GM21825 (cell line): ENCODE data around the gene TMEM130.
"Not testable (repeated sequence)": the region's sequence is repeated elsewhere in the genome, so short reads cannot be mapped to it uniquely, and the experiment has no call there.

Source experiments
- ATAC-seq: cut with Tn5 transposase; IDR thresholded peaks from one replicate; pipeline ENCODE4 v1.9.1; 2021; ENCODE audit warnings: mild to moderate bottlenecking, moderate library complexity; ENCODE audit not compliant: unreplicated experiment

Gene TMEM130

DNA sequence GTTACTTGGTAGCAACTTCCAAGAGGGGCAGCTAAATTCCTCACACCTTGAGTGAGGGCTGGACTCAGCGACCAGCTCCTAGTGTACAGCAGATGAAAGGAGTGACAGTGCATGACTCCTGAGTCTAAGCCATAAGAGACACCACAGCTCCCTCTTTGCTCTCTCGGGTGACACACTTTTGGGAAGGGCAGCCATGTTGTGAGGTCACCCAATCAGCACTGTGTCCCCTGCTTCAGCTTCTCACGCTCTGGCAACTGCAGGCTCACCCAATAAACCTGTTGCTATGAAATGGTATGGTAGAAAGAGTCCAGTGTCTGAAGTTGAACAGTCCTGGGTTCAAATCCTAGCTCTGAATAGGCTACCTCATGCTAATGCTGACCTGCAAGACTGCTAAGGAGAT, 20.9 kb downstream of the TMEM130 start:
- ATAC-seq = no peak

DNA sequence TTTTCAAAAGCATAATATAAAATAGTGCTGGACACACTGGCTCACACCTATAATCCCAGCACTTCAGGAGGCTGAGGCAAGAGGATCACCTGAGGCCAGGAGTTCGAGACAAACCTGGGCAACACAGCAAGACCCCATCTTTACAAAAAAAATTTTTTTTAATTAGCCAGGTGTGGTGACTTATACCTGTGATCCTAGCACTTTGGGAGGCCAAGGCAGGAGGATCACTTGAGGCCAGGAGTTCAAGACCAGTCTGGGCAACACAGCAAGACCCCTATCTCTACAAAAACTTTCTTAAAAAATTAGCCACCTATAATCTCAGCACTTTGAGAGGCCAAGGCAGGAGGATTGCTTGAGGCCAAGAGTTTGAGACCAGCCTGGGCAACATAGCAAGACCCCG, 27.3 kb downstream of the TMEM130 start:
- not testable (repeated sequence) for ATAC-seq

DNA sequence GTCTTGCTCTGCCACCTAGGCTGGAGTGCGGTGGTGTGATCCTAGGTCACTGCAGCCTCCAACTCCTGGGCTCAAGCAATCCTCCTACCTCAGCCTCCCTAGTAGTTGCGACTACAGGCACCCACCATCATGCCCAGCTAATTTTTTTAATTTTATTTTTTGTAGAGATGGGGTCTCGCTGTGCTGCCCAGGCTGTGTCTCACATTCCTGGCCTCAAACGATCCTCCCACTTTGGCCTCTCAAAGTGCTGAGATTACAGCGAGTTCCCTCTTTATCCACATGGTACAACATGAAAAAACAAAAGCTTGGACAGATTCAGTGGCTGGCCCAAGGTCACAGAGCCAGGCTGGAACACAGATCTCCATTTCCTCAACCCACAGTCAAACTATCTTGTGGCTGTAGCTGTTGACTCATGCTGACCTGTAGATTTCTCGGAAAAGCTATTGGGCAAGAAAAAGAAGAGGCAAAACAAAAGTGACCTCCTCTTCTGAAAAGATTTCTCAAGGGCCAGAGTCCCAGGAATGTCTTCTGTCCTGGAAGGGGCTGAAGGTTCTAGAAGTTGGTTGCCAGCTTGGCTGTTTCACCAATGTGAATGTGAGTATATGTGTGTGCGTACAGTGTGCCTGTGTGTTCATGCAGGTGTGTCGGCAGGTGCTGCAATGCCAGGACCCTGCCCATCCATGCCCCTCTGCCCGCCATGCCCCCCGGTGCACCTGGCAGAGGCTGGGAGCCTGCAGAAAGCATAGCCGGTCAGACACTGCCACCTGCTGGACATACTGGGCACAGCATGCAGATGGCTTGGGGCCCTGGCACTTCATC, 28.4 kb downstream of the TMEM130 start:
- ATAC-seq = peak; percentile 49

DNA sequence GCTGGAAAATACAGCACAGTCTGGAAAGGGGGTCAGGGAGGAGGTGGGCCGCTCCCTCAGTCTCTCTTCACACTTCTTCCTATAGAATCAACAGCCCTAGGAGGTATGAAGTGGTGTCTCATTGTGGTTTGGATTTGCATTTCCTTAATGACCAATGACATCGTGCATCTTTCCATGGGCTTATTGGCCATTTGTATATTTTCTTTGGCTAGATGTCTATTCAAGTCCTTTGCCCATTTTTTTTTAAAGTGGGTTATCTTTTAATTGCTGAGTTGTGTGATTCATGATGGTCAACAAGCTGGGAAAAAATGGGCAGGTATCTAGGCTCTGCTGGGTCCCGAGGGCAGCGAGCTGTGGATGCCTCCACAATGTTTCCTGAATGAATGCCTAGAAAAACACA, 29.1 kb downstream of the TMEM130 start:
- ATAC-seq = no peak

DNA sequence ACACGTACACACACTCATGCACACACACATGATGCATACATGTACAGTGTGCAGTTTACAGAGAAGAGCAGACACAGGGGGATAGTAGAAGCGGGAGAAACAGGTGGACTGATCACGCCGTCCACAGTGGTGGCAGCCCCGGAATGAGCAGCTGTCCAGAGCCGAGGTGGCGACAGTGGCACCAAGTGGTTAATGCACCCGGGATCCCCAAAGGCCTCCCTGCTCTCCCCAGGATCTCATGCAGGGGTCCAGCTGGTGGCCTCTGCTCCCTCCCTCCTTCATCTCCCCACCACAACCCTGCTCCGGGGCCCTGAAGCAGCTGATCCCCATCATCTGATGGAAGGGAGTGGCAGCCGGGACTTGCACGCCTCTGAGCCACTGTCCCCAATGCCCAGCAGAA, 29.7 kb downstream of the TMEM130 start:
- ATAC-seq = no peak

DNA sequence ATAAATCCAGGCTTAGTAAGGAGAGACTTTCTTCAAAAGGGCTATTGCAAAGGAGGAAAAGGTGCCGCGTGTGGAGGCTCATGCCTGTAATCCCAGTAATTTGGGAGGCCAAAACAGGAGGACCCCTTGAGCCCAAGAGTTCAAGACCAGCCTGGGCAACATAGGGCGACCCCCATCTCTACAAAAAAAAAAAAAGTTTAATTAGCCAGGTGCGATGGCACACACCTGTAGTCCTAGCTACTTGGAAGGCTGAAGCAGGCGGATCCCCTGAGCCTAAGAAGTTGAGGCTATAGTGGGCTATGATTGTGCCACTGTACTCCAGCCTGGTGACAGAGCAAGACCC, 32.2 kb downstream of the TMEM130 start:
- no peak for ATAC-seq

DNA sequence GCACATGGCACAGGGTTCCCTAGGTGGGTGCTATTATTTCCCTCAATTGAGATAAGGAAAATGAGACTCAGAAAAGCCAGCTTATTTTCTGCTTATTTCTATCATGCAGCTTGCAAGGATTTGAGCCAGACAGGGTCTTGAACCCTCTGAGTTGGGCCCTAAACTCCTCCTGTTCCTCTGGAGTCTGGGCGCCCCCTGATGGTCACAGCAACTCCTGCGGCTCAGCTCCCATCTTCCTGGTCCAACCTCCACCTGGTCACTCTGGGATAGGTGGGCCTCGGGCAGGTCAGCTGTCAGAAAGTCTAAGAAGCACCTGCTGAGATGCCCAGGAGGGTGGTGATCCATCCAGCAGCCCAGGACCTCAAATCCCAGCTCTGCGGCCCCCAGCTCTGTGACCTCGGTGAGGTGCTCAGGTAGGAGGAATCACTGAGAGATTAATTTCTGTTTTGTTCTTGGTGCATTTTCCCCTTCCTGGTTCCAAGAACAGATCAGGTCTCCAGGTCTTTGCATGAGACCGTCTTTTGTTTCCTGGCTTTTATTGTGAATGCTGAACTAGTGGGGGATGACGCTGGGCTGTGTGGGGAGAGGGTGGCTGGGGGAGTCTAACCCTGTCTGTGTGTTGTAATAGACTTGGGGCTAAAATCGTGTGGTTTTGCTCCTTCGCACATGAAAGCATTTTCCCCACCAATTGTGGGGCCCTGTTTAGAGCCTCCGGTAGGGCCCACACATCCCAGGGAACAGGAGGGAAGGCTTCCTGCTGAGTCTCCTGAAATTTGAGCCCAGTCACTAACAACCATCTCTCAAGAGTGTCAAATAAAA, 32.8 kb downstream of the TMEM130 start:
- ATAC-seq = no peak

DNA sequence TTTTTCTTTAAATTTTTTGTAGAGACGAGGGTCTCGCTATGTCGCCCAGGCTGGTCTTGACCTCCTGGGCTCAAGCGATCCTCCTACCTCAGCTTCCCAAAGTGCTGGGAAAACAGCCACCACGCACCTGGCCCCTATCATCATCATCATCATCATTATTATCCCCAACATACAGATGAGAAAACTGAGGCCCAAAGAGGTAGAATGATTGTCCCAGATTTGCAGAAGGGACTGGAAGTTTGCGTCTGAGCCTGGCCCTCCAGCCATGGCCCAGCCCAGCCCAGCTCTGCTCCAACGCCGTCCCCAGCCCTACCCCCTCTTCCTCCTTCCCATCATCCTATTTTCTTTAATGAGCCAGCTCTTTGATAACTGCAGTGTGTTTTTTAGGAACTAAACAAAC, 34.9 kb downstream of the TMEM130 start:
- no peak for ATAC-seq

DNA sequence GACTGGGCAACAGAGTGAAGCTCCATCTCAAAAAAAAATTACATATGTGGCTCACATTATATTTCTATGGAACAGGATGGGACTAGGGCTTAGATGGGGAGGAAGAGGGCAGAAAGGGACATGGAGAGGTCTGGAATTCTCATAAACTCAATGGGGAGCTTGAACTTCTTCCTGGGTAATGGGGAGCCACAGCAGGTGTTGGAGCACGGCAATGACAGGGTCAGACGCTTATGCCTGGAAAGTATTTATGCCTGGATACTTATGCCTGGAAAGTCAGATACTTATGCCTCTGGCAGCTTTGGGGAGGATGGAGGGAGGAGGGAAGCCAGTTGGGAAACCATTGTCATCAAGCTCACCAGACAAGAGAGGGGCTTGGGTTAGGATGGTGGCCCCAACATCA, 36.8 kb downstream of the TMEM130 start:
- no peak for ATAC-seq

DNA sequence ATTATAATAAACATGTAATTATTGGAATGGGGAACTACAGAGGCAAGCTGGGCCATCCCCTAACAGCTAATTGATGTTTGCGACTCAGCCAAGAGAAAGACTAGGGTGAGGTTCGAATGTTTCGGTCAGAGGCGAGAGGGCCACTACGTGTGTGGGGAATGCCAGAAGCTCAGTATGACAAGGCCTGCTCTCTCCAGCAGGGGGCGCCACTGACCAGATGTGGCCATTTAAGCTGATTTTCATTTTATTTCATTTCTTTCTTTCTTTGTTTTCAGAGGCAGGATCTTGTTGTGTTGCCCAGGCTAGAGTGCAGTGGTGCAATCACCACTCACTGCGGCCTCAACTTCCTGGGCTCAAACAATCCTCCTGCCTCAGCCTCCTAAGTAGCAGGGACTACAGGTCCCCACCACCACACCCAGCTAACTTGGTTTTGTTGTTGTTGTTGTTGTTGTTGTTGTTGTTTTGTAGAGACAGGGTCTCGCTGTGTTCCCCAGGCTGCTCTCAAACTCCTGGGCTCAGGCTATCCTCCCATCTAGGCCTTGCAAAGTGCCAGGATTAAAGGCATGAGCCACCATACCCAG, 38.1 kb downstream of the TMEM130 start:
- no peak for ATAC-seq

DNA sequence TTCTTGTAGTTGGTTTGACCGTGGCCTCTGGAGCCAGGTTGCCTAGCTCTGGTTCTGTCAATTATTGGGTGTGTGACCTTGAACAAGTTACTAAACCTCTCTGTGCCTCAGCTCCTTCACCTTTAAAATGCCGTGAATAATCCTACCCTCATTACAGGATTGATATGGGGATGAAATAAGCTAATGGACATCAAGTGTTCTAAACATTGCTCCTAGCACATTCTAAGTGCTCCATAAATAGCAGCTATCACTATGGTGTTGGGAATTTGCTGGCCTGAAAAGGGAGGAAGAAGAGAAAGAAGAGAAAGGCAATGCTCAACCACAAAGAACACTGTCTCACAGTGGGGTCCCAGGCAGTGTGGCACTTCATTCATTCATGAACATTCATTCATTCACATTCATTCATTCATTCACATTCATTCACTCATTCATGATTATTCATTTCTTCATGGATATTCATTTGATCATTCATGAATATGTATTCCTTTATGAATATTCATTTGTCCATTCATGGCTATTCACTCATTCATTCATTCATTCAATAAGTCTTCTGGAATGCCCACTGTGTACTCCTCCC, 38.8 kb downstream of the TMEM130 start:
- no peak for ATAC-seq

DNA sequence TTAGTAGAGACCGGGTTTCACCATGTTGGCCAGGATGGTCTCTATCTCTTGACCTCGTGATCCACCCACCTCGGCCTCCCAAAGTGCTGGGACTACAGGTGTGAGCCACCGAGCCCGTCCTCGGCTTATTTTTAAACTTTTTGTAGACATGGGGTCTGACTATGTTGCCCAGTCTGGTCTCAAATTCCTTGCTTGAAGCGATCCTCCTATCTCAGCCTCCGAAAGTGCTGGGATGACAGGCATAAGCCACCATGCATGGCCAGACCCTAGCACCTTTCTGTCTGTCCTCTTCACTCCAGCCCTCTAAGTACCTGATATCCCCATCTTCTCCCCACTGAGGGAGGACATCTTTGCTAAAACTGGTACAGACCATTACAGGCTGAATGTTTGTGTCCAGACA, 41.4 kb downstream of the TMEM130 start:
- no peak for ATAC-seq

DNA sequence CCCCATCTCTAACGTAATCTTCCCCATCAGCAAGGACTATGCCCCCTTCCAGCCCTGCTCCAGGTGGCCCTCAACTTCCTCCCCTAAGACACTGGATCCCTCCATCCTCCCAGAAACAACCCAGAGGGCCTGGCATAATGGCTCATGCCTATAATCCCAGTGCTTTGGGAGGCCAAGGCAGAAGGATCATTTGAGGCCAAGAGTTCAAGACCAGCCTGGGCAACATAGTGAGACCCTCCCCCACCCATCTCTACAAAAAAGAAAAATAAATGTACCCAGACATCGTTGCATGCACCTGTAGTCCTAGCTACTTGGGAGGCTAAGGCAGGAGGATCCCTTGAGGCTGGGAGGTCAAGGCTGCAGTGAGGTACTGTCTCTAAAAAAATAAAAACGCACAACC, 42.6 kb downstream of the TMEM130 start:
- no peak for ATAC-seq

DNA sequence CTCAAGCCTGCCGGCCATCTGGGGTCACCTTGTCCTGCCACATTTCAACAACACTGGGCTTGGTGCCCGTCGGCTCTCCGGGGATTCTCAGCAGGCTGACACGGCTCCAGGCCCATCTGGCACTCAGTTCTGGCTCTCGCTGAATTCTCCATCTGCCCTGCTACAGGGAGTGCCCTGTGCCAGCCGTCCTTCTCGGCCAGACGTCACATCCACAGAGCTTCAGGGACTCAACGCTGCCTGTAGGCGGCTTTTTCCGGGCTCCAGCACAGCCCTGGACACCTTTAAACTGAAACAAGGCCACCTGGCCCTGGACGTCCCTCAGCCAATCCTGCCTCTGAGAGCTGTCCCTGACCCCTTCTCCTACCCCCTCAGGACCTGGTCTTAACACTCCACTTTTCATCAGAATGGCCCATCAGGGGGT, 43.0 kb downstream of the TMEM130 start:
- ATAC-seq = no peak

DNA sequence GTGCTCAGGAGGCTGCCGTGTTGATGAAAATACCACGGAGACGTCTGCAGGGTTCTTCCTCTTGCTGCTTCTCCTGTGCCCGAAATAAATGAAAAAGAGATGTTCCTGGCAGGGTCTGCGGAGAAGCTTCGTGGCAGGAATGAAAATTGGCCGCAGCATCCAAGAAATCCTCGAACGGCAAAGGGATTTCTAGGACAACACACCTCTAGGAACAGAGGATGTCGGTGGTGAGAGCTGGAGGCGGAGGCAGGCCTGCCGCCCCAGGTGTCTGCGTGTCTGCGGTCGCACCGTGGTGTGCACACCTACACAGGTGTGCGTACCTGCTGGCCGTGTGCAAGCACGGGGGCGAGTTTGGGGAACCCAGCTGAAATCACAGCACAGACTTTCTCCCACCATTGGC, 43.4 kb downstream of the TMEM130 start:
- no peak for ATAC-seq

DNA sequence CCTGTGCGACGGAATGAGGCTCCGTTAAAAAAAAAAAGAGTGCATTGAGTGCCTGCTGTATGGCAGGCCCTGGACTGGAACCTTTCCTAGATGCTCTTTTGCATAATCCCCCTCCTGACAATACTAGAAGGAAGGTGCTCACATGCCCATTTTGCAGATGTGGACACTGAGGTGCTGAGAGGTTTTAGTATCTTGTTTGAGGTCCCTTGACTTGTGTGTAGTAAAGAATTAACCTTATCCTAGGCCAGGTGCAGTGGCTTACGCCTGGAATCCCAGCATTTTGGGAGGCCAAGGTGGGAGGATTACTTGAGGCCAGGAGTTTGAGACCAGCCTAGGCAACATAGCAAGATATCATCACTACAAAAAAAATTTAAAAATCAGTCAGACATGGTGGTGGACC, 46.6 kb downstream of the TMEM130 start:
- ATAC-seq = no peak

DNA sequence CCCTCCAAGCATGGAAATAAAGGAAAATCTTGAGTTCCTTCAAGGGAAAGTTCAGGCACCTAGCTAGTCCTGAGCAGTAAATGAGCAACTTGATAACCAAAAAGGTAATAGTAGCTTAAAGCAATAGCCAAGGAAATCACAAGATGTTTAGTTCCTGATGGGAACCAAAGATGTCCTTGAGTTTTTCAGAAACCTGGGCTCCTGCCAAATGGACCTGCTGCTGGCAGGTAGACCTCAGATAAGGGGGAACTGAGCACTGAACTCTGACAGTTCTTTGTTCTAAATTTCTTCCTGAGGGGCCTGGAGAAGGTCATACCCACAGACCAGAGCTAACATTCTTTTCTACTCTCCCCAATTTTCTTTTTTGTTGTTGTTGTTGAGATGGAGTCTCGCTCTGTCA, 48.5 kb downstream of the TMEM130 start:
- no peak for ATAC-seq

DNA sequence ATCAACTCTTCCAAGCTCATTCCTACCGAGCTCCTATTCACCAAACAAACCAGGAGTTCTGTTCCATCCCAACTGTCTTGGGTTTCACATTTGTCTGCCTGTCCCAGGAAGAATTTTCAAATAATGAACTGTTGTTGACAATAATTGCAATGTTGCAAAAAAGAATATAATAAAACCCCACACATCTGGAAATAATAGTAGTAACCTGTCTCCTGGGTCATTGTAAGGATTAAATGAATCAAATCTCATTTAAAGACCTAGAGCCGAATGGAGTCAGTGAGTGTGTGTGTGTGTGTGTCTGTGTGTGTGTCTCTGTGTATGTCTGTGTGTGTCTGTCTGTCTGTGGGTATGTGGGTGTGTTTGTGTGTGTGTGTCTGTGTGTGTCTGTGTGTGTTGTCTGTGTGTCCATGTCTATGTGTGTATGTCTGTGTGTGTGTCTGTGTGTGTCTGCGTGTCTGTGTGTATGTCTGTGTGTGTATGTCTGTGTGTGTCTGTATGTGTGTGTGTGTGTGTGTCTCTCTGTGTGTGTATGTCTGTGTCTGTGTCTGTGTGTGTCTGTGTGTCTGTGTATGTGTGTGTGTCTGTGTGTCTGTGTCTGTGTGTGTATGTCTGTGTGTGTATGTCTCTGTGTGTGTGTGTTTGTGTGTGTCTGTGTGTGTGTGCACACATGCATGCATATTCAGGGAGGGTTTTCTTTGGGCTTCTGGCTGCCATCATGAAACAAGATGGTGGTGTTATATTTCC, 52.7 kb downstream of the TMEM130 start:
- no peak for ATAC-seq

DNA sequence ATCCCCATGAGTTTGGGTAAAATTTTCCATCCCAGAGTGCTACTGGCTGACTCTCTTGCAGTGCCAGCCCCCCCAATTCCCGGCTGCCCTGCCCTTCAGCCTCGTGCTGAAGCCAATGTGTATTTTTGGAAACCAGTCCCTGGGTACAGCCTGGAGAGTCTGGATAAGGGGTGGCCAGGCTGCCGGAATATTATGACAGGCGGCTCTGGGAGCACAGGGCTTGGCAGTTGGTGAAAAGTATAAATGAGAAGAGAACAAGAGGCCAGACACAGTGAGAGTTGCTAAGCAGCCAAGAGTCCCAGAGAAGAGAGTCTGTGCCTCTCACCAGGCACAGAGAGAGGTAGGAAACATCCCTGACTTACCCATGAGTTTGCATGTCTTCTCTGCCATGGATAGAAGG, 53.6 kb downstream of the TMEM130 start:
- no peak for ATAC-seq

DNA sequence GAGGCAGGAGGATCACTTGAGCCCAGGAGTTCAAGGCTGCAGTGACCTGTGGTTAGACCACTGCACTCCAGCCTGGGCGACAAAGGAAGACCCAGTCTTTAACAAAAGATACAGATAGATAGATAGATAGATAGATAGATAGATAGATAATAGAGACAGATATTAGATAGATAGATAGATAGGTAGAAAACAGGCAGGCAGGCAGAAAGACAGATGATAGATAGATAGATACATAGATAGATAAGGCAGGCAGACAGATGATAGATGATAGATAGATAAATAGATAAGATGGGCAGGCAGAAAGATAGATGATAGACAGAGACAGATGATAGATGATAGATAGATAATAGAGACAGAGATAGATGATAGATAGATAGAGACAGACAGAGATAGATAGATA, 54.5 kb downstream of the TMEM130 start:
- no peak for ATAC-seq

DNA sequence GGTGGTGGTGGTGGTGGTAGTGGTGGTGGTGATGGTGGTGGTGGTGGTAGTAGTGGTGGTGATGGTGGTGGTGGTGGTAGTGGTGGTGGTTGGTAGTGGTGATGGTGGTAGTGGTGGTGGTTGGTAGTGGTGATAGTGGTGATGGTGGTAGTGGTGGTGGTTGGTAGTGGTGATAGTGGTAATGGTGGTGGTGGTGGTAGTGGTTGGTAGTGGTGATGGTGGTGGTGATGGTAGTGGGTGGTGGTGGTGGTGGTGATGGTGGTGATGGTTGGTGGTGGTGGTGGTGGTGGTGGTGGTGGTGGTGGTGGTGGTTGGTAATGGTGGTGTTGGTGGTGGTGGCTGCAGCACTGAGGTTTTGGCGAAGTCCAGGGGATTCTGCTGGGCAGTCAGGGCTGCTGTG, 58.5 kb downstream of the TMEM130 start:
- ATAC-seq = no peak
